ENCODE measurements around the gene MIOX.
A peak's percentile ranks its signal among the peaks of the same experiment; 100 is the strongest.

The MIOX gene

DNA sequence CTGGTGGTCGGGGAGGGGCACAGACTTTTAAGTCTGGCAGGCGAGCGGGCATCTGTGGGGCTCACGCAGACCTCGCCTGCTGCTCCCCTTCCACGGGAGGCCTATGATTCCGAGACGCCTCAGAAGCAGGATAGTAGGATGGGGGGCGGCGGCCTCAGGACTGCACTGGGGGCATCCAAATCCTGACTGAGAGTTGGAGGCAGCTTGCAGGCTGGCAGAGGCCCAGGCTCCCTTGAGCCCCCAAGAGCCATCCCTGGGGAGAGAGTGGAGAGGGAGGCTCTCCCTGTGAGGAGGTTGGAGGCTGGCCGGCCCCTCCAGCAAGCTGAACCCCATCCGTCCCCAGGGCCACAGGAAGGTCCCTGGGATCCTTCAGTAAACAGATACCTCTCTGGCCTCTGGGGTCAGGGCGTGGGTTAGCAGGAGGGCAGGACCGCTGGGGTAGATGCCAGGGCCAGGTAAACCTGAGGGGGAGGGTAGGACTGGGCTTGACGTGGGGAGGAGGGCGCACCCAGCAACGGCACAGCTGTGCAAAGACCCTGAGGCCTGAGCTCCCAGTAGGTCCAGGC lies 45.1 kb upstream of the MIOX start:
- no peak overlapping the region for H3K4me3 ChIP-seq (replicated peaks; ENCODE audit: low read depth, low read length)
- TF ChIP-seq, protein P1, sequence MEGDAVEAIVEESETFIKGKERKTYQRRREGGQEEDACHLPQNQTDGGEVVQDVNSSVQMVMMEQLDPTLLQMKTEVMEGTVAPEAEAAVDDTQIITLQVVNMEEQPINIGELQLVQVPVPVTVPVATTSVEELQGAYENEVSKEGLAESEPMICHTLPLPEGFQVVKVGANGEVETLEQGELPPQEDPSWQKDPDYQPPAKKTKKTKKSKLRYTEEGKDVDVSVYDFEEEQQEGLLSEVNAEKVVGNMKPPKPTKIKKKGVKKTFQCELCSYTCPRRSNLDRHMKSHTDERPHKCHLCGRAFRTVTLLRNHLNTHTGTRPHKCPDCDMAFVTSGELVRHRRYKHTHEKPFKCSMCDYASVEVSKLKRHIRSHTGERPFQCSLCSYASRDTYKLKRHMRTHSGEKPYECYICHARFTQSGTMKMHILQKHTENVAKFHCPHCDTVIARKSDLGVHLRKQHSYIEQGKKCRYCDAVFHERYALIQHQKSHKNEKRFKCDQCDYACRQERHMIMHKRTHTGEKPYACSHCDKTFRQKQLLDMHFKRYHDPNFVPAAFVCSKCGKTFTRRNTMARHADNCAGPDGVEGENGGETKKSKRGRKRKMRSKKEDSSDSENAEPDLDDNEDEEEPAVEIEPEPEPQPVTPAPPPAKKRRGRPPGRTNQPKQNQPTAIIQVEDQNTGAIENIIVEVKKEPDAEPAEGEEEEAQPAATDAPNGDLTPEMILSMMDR (IDR thresholded peaks at IDR 0.05; ENCODE audit: low read length, missing control alignments): no peak
- DNase-seq (ENCODE audit: low read depth): no peak

DNA sequence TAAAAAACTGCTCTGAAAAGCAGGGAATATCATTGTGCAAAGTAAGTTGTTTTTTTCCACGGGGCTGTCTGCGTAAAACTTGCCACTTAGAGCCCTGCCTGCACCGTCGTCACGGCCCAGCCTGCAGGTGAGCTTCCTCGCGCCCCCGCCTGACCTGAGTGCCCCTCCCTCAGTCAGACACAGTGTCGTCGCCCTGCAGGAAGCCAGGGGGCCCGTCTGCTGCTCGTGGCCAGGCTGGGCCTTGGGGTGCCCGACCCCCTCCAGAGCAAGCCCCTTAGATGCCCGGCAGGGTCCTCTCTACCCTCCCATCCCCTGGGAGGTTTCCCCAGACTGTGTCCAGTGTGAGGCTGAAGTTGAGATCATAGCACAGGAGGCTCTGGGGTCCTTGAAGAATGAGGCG lies 43.5 kb upstream of the MIOX start:
- H3K4me3 ChIP-seq (replicated peaks; ENCODE audit: low read depth, low read length): no peak overlapping the region
- TF ChIP-seq, protein P1 (IDR thresholded peaks at IDR 0.05; ENCODE audit: low read length, missing control alignments): no peak
- no peak for DNase-seq (ENCODE audit: low read depth)

DNA sequence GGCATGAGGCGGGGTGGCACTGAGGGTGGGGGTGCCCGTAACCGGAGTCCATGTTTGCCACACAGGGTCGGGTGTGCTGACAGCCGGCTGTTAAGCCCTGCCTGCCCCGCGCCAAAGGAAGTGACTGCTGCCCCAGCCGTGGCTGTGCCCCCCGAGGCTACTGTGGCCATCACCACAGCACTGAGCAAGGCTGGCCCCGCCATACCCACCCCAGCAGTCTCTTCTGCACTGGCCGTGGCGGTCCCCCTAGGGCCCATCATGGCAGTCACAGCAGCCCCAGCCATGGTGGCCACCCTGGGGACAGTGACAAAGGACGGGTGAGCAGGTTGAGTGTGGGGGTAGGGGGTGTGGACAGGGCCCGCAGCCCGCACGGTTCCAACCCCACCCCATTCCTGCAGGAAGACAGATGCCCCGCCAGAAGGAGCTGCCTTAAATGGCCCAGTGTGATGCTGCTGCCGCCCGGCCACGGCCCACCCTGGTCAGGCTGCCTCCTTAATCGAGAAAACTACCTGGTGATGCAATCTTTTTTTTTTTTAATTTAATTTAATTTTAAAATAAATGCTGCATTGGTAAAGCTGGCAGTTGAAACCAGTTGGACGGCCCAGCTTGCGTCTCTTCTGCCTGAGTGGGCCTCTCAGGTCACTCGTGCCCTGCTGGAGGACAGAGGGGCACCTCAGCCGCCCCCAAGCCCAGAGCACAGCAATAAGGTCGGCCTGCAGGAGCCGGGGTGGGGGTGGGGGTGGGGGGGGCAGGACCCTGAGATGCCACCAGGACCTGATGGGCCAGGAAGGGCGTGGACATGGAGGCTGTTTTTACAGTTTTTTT lies 42.6 kb upstream of the MIOX start:
- TF ChIP-seq, protein P1 (IDR thresholded peaks at IDR 0.05; ENCODE audit: low read length, missing control alignments): no peak
- DNase-seq (ENCODE audit: low read depth): no peak
- no peak overlapping the region for H3K4me3 ChIP-seq (replicated peaks; ENCODE audit: low read depth, low read length)

DNA sequence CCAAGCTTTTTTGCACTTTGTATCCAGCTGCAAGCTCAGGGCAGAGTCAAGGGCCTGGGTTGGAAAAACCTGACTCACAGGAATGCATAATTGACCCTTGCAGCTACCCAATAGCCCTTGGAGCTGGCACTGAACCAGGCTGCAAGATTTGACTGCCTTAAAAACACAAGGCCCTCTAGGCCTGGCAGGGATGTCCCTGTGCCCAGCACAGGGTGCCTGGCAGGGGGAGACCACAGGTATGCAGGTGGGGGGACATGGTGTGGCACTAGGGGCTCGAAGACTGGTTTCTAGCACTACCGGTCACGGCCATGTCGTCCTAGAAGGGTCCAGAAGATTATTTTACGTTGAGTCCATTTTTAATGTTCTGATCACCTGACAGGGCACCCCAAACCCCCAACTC lies 42.0 kb upstream of the MIOX start:
- no peak overlapping the region for H3K4me3 ChIP-seq (replicated peaks; ENCODE audit: low read depth, low read length)
- peak; percentile 67 for DNase-seq (ENCODE audit: low read depth)
- TF ChIP-seq, protein P1 (IDR thresholded peaks at IDR 0.05; ENCODE audit: low read length, missing control alignments): no peak

DNA sequence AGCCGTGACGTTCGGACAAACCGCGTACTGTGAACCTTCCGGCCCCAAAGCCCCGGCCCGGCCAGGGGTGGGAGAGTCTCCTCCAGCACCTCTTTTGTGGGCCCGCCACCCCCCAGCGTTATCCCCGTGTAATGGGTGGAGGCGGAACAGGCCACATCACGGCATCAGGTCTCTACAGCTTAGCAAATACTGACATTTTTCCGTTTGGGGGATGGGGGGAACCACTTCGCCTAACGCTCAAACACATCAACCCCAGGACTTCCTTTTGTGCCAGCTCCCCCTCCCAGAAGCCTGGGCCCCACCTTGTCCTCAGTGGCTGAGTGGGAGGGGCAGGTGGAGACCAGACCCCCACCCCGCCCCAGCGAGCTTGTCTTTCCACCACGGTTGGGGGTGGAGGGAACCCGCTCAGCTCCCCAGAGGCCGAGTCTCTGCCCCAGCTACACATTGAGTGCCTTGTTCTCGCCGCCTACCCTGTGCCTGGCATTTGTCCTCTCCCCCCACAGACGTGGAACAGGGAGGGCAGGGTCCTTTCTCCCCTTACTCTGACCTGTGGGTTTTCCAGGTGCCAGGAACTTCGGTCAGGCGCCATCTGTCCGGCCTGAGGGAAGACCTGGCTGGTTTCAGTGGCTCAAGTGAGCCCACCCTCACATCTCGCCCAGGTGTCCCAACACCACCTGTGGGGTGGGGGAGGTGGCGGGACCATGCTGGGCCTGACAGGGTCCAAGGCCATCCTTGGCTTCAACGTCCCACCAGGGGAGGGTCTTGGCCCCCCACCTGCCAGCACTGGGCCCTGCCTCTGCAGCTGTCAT lies 41.4 kb upstream of the MIOX start:
- TF ChIP-seq, protein P1 (IDR thresholded peaks at IDR 0.05; ENCODE audit: low read length, missing control alignments): no peak
- H3K4me3 ChIP-seq (replicated peaks; ENCODE audit: low read depth, low read length): no peak overlapping the region
- no peak for DNase-seq (ENCODE audit: low read depth)

DNA sequence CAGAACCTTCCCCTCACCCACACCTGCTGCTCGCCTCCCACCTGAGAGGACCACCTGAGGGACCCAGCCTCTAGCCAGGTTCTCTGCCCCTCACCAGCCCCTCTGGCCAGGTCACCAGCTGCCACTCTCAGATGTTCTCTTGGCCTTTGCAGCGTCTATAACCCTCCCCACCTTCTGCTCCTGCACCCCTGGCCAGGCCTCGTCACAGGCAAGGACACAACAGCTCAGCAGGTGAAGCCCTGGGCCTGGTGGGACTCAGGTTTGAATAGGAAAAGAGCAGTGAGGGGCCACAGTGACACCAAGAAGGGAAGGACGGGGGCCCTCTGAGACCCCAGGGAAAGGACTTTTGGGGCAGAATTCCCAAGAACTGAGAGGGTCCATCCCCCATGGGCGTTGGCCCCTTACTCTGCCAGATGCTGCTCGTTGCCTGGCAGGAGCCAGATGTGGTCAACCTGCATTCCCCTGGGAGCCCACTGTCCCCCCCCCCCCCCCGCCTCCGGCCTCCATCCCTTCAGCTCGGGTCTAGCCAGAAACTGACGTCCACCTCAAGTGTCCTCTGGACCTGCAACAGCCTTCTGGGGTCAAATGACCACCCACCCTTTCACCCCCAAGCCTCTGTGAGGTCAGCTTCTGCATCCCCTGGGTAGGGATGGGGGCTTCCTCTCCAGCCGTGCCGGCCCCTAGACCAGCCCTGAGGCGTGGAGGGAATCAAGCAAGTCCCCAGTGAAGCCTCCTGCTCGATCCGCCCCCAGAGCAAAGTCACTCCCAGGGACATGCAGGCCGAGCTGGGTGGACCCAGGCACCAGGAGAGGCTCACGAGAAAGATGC lies 40.6 kb upstream of the MIOX start:
- H3K4me3 ChIP-seq (replicated peaks; ENCODE audit: low read depth, low read length): no peak overlapping the region
- TF ChIP-seq, protein P1 (IDR thresholded peaks at IDR 0.05; ENCODE audit: low read length, missing control alignments): no peak
- no peak for DNase-seq (ENCODE audit: low read depth)
